SK-N-SH (cell line): Measurements from ENCODE around the gene NPVF. TPM values are rescaled to one million over a fixed set of nuclear protein-coding genes. Genes with fewer than 3 reads are reported as not detected.

Experiments used
- CTCF ChIA-PET: fragments of 300-600, 350-600 bp; formaldehyde crosslinking; extraction: SDS; loops from one replicate; lab custom pipeline; 2021; lab: Yijun Ruan, JAX
- POLR2A ChIA-PET: fragments of 350-600 bp; sonication (Branson Sonifier 250); formaldehyde crosslinking; extraction: SDS; loops from one replicate; lab custom pipeline; 2020; ENCODE audit warnings: antibody characterized with exemption, inconsistent platforms; lab: Yijun Ruan, JAX
- DNase-seq: peaks from one replicate; pipeline ENCODE4 v3.0.0; 2012
- H2AFZ ChIP-seq: fragments of 200-600 bp; sonication (generic); 2 replicates; pipeline ENCODE4 v1.8.1; 2016; ENCODE audit warnings: antibody characterized with exemption, mild to moderate bottlenecking, low read depth
- H3F3A ChIP-seq: fragments of 200-600 bp; sonication (generic); replicated peaks from 2 replicates; pipeline ENCODE3; 2016; ENCODE audit warnings: antibody characterized with exemption, mild to moderate bottlenecking; ENCODE audit not compliant: insufficient read depth
- H3K27ac ChIP-seq, 2 experiments: fragments of 200-500 bp in 1 of 2; fragments of 200-600 bp in 1 of 2; sonication (Bioruptor generic) in 1 of 2; sonication (generic), shearing (Covaris generic) in 1 of 2; 2 replicates each; pipeline versions ENCODE4 v1.5.1 to v1.6.1; 2014 to 2016; ENCODE audit warnings: low read depth in 2 of 2, inconsistent platforms in 1 of 2, low read length in 1 of 2, mild to moderate bottlenecking in 1 of 2, mixed read lengths in 1 of 2
- H3K27me3 ChIP-seq: fragments of 200-600 bp; sonication (generic), shearing (Covaris generic); 2 replicates; pipeline ENCODE4 v1.6.1; 2016; ENCODE audit warnings: mixed run types; ENCODE audit not compliant: insufficient read depth
- H3K36me3 ChIP-seq, 2 experiments: fragments of 200-500 bp in 1 of 2; fragments of 200-600 bp in 1 of 2; sonication (Bioruptor generic) in 1 of 2; sonication (generic) in 1 of 2; replicated peaks in 1 of 2; 2 replicates each; pipeline versions ENCODE3 to v1.5.1; 2014 to 2016; ENCODE audit warnings: low read length in 1 of 2, mild to moderate bottlenecking in 1 of 2; ENCODE audit not compliant: insufficient read depth in 2 of 2, control insufficient read depth in 1 of 2
- H3K4me1 ChIP-seq, 2 experiments: fragments of 200-500 bp in 1 of 2; fragments of 200-600 bp in 1 of 2; sonication (Bioruptor generic) in 1 of 2; sonication (generic), shearing (Covaris generic) in 1 of 2; 2 replicates each; pipeline versions ENCODE4 v1.5.1 to v1.6.1; 2014 to 2016; ENCODE audit warnings: low read depth in 1 of 2, low read length in 1 of 2, mixed run types in 1 of 2; ENCODE audit not compliant: insufficient read depth in 2 of 2, control insufficient read depth in 1 of 2
- H3K4me2 ChIP-seq: fragments of 200-600 bp; sonication (generic), shearing (Covaris generic); 2 replicates; pipeline ENCODE4 v1.6.1; 2017; ENCODE audit warnings: mixed run types
- H3K4me3 ChIP-seq, 2 experiments: fragments of 200-500 bp in 1 of 2; fragments of 200-600 bp in 1 of 2; sonication (Bioruptor generic) in 1 of 2; sonication (generic), shearing (Covaris generic) in 1 of 2; 2 replicates each; pipeline versions ENCODE4 v1.5.1 to v1.8.1; 2014 to 2016; ENCODE audit warnings: low read depth in 2 of 2, inconsistent platforms in 1 of 2, low read length in 1 of 2, mild to moderate bottlenecking in 1 of 2, mixed read lengths in 1 of 2, moderate library complexity in 1 of 2
- H3K79me2 ChIP-seq: fragments of 200-600 bp; sonication (generic); 2 replicates; pipeline ENCODE4 v1.8.1; 2017; ENCODE audit warnings: mild to moderate bottlenecking; ENCODE audit not compliant: insufficient read depth
- H3K9ac ChIP-seq: fragments of 200-600 bp; sonication (generic); 2 replicates; pipeline ENCODE4 v1.6.1; 2017; ENCODE audit warnings: mixed run types
- H3K9me2 ChIP-seq: fragments of 200-600 bp; sonication (generic); 2 replicates; pipeline ENCODE4 v1.6.1; 2017; ENCODE audit warnings: mixed run types
- H3K9me3 ChIP-seq: fragments of 200-600 bp; sonication (generic); 2 replicates; pipeline ENCODE4 v1.6.1; 2017; ENCODE audit warnings: mixed run types, mild to moderate bottlenecking, moderate library complexity
- H4K20me1 ChIP-seq: fragments of 200-600 bp; sonication (generic); 2 replicates; pipeline ENCODE4 v1.6.1; 2017; ENCODE audit warnings: mild to moderate bottlenecking, mixed run types; ENCODE audit not compliant: insufficient read depth
- CHD2 ChIP-seq: fragments of 150-350 bp; IDR thresholded peaks from 2 replicates; pipeline ENCODE4 v1.6.1; 2018; ENCODE audit warnings: low read length; ENCODE audit not compliant: partially characterized antibody
- ELF1 ChIP-seq: IDR thresholded peaks from 2 replicates; pipeline ENCODE4 v1.4.0; 2012
- EZH2phosphoT487 ChIP-seq: fragments of 200-600 bp; sonication (generic); IDR thresholded peaks from 2 replicates; pipeline ENCODE4 v1.6.1; 2017; ENCODE audit warnings: low read depth, mixed run types, mild to moderate bottlenecking, antibody characterized with exemption, moderate library complexity, borderline replicate concordance
- FOSL2 ChIP-seq: IDR thresholded peaks from 2 replicates; pipeline ENCODE4 v1.4.0; 2012; ENCODE audit warnings: low read depth, mild to moderate bottlenecking, moderate library complexity, borderline replicate concordance
- FOXJ3 ChIP-seq: sonication (generic); formaldehyde crosslinking; IDR thresholded peaks from 2 replicates; pipeline ENCODE4 v1.5.1; 2020; ENCODE audit warnings: mild to moderate bottlenecking, missing genetic modification reagents
- FOXM1 ChIP-seq: IDR thresholded peaks from 2 replicates; pipeline ENCODE4 v1.4.0; 2012; ENCODE audit warnings: low read depth, mild to moderate bottlenecking
- GATA2 ChIP-seq: sonication (generic); formaldehyde crosslinking; IDR thresholded peaks from 2 replicates; pipeline ENCODE4 v1.5.0; 2020; ENCODE audit warnings: mild to moderate bottlenecking, missing genetic modification reagents
- MEF2A ChIP-seq: IDR thresholded peaks from 2 replicates; pipeline ENCODE4 v1.4.0; 2012; ENCODE audit warnings: low read depth, borderline replicate concordance
- MXI1 ChIP-seq: IDR thresholded peaks from 2 replicates; pipeline ENCODE4 v1.6.1; 2012; ENCODE audit warnings: mild to moderate bottlenecking, low read depth, low read length, improper control_type of control experiment
- POLR2AphosphoS5 ChIP-seq: IDR thresholded peaks from 2 replicates; pipeline ENCODE4 v1.6.1; 2012; ENCODE audit warnings: low read depth, low read length
- REST ChIP-seq: IDR thresholded peaks from 2 replicates; pipeline ENCODE4 v1.6.1; 2012; ENCODE audit warnings: mild to moderate bottlenecking, low read depth, low read length, moderate library complexity
- RXRA ChIP-seq: IDR thresholded peaks from 2 replicates; pipeline ENCODE4 v1.4.0; 2012; ENCODE audit warnings: low read depth, mild to moderate bottlenecking, borderline replicate concordance
- TCF12 ChIP-seq: IDR thresholded peaks from 2 replicates; pipeline ENCODE4 v1.4.0; 2012
- TEAD4 ChIP-seq: IDR thresholded peaks from 2 replicates; pipeline ENCODE4 v1.4.0; 2012; ENCODE audit warnings: mild to moderate bottlenecking, borderline replicate concordance; ENCODE audit not compliant: insufficient read depth
- ZBTB33 ChIP-seq: IDR thresholded peaks from 2 replicates; pipeline ENCODE4 v1.4.0; 2012; ENCODE audit warnings: low read depth, borderline replicate concordance
- WGBS: methylation state at CpG from one replicate; pipeline ENCODE4 v1.1.6; 2017; ENCODE audit warnings: low lambda C conversion rate; 5-methylcytosine and 5-hydroxymethylcytosine counted together
- polyA plus RNA-seq, 3 experiments: library from polyadenylated mRNA; depleted of rRNA; stranded (reverse); fragments of >200 nt; gene quantifications; 2 replicates each; pipeline ENCODE4 v1.2.3, GENCODE V29; 2012

The NPVF gene
- polyA plus RNA-seq, 1 of the 3 experiments (the other 2 are of a cell fraction), result not detected

- TF ChIP-seq FOXJ3 (CRISPR knock-in tag) (no peak), REST (no peak), MXI1 (no peak), EZH2phosphoT487 (no peak), GATA2 (CRISPR knock-in tag) (no peak)
Observed at GRCh38 chr7:25256333-25256819, 28.1 kb upstream of the NPVF start (continued).

GRCh38 chr7:25255611-25256332, 27.5 kb upstream of the NPVF start:
- Histone ChIP-seq H3F3A (no peaks in the 10 kb centered on the region), H3K27ac (no peak overlapping the region), H3K79me2 (no peaks in the 10 kb centered on the region), H3K4me2 (no peak overlapping the region), H3K9me2 (no peaks in the 10 kb centered on the region), H3K9ac (no peak overlapping the region), H3K4me3 (no peak overlapping the region), H3K9me3 (no peaks in the 10 kb centered on the region), H3K27me3 (peaks cover 7% of the 10 kb centered on the region; the same call in 1 of the 2 replicates), H4K20me1 (no peaks in the 10 kb centered on the region), H3K36me3 (no peaks in the 10 kb centered on the region), H2AFZ (no peak overlapping the region), H3K4me1 (peaks cover 0 to 4% of the 10 kb centered on the region in 2 experiments; a peak in 2 of 4 replicates)
- DNase-seq, result no peak
- WGBS, result 50% methylated on average over 7 of the region's 7 CpGs
- ChIA-PET CTCF (interaction anchor here (0.5 to 15.9 kb wide), 12 partner anchors 12 to 599 kb away, joined by 3 to 526 read pairs (median 4); no protein-coding TSS in a partner anchor), POLR2A (no interaction called here)
- TF ChIP-seq EZH2phosphoT487 (no peak), MXI1 (no peak), FOSL2 (no peak), RXRA (no peak), ZBTB33 (no peak), ELF1 (no peak), TCF12 (no peak), TEAD4 (no peak), POLR2AphosphoS5 (no peak), FOXM1 (no peak), CHD2 (no peak), MEF2A (no peak)
